Activated T-helper 2 cell treated with anti-CD3 and anti-CD28 coated beads, Interferon-gamma antibody, Interleukin-2, Interleukin-4, amounts not matched to agents 10 μg/mL and 5 μg/mL and 100 μg/mL, durations not matched to agents 14 hours and 24 hours and 36 hours (primary cell): Measurements from ENCODE around the gene UNC5CL. TPM values are rescaled to one million over a fixed set of nuclear protein-coding genes. Genes with fewer than 3 reads are reported as not detected.

Source experiments
- DNase-seq: peaks from one replicate; pipeline ENCODE4 v3.0.0; 2021; ENCODE audit warnings: low spot score
- H3K27ac Mint-ChIP-seq: one replicate; pipeline ENCODE4 v1.8.0; 2021; ENCODE audit warnings: mixed read lengths
- H3K27me3 Mint-ChIP-seq: one replicate; pipeline ENCODE4 v1.8.0; 2021; ENCODE audit warnings: low read depth, mixed read lengths
- H3K36me3 Mint-ChIP-seq: one replicate; pipeline ENCODE4 v1.8.0; 2021; ENCODE audit warnings: low read depth, mixed read lengths
- H3K4me1 Mint-ChIP-seq: one replicate; pipeline ENCODE4 v1.8.0; 2021; ENCODE audit warnings: low read depth, mixed read lengths
- H3K4me3 Mint-ChIP-seq: one replicate; pipeline ENCODE4 v1.8.0; 2021; ENCODE audit warnings: low read depth, mild to moderate bottlenecking, moderate library complexity, mixed read lengths
- H3K9me3 Mint-ChIP-seq: one replicate; pipeline ENCODE4 v1.8.0; 2021; ENCODE audit warnings: mixed read lengths
- intact Hi-C: fragments of 100-400 bp; cut with micrococcal nuclease; formaldehyde crosslinking; loops from one replicate; pipeline ENCODE4 v1.15.1; 2023
- total RNA-seq: library from RNA; stranded (reverse); gene quantifications from 2 replicates; pipeline ENCODE4 v1.2.3, GENCODE V29; 2022

Gene UNC5CL
- total RNA-seq, 1 donor from 2014 or later = 1.6 TPM

GRCh38 chr6:40989204-40990169, 49.5 kb downstream of the UNC5CL start:
- no peak overlapping the region for H3K4me3 Mint-ChIP-seq
- no peak overlapping the region for H3K27ac Mint-ChIP-seq
- no peaks in the 10 kb centered on the region for H3K4me1 Mint-ChIP-seq
- H3K36me3 Mint-ChIP-seq = no peaks in the 10 kb centered on the region
- H3K9me3 Mint-ChIP-seq = no peaks in the 10 kb centered on the region
- H3K27me3 Mint-ChIP-seq = peaks cover 36% of the 10 kb centered on the region
- intact Hi-C loops = no loop called here
- no peak for DNase-seq

GRCh38 chr6:40988634-40989033, 50.4 kb downstream of the UNC5CL start:
- Mint-ChIP-seq H3K9me3 (no peaks in the 10 kb centered on the region), H3K4me3 (no peak overlapping the region), H3K36me3 (no peaks in the 10 kb centered on the region), H3K4me1 (no peaks in the 10 kb centered on the region), H3K27me3 (peaks cover 38% of the 10 kb centered on the region), H3K27ac (no peak overlapping the region)
- DNase-seq = no peak
- intact Hi-C loops = no loop called here

- H3K36me3 Mint-ChIP-seq = no peaks in the 10 kb centered on the region
- H3K4me1 Mint-ChIP-seq = no peaks in the 10 kb centered on the region
- DNase-seq = no peak
- H3K4me3 Mint-ChIP-seq = no peak overlapping the region
- no peaks in the 10 kb centered on the region for H3K9me3 Mint-ChIP-seq
- H3K27me3 Mint-ChIP-seq = peaks cover 41% of the 10 kb centered on the region
- intact Hi-C loops = no loop called here
- no peak overlapping the region for H3K27ac Mint-ChIP-seq
Observed at GRCh38 chr6:40986921-40987819, 51.9 kb downstream of the UNC5CL start.

- H3K27ac Mint-ChIP-seq = no peak overlapping the region
- no peaks in the 10 kb centered on the region for H3K4me1 Mint-ChIP-seq
- intact Hi-C loops = no loop called here
- no peaks in the 10 kb centered on the region for H3K36me3 Mint-ChIP-seq
- DNase-seq = no peak
- H3K4me3 Mint-ChIP-seq = no peak overlapping the region
- no peaks in the 10 kb centered on the region for H3K9me3 Mint-ChIP-seq
- peaks cover 37% of the 10 kb centered on the region for H3K27me3 Mint-ChIP-seq
Observed at GRCh38 chr6:40986364-40986763, 52.7 kb downstream of the UNC5CL start.

GRCh38 chr6:40983752-40984151, 55.3 kb downstream of the UNC5CL start:
- Mint-ChIP-seq H3K27me3 (peaks cover 45% of the 10 kb centered on the region), H3K4me1 (no peaks in the 10 kb centered on the region), H3K9me3 (no peaks in the 10 kb centered on the region), H3K36me3 (no peaks in the 10 kb centered on the region), H3K4me3 (no peak overlapping the region), H3K27ac (no peak overlapping the region)
- DNase-seq = no peak
- intact Hi-C loops = no loop called here

GRCh38 chr6:40982917-40983316, 56.1 kb downstream of the UNC5CL start:
- intact Hi-C loops = no loop called here
- Mint-ChIP-seq H3K4me1 (no peaks in the 10 kb centered on the region), H3K4me3 (no peak overlapping the region), H3K9me3 (no peaks in the 10 kb centered on the region), H3K36me3 (no peaks in the 10 kb centered on the region), H3K27me3 (peaks cover 45% of the 10 kb centered on the region), H3K27ac (no peak overlapping the region)
- no peak for DNase-seq

- Mint-ChIP-seq H3K27ac (no peak overlapping the region), H3K4me1 (no peaks in the 10 kb centered on the region), H3K4me3 (no peak overlapping the region), H3K36me3 (no peaks in the 10 kb centered on the region), H3K27me3 (peaks cover 64% of the 10 kb centered on the region), H3K9me3 (no peaks in the 10 kb centered on the region)
- intact Hi-C loops = no loop called here
- no peak for DNase-seq
Observed at GRCh38 chr6:40978687-40979289, 60.2 kb downstream of the UNC5CL start.

- Mint-ChIP-seq H3K4me3 (no peak overlapping the region), H3K9me3 (no peaks in the 10 kb centered on the region), H3K27ac (no peak overlapping the region), H3K36me3 (no peaks in the 10 kb centered on the region), H3K4me1 (no peaks in the 10 kb centered on the region), H3K27me3 (peaks cover 58% of the 10 kb centered on the region)
- DNase-seq = no peak
- intact Hi-C loops = no loop called here
Observed at GRCh38 chr6:40977695-40978094, 61.3 kb downstream of the UNC5CL start.

- H3K36me3 Mint-ChIP-seq = no peaks in the 10 kb centered on the region
- H3K27me3 Mint-ChIP-seq = peaks cover 53% of the 10 kb centered on the region
- no peaks in the 10 kb centered on the region for H3K4me1 Mint-ChIP-seq
- no peaks in the 10 kb centered on the region for H3K9me3 Mint-ChIP-seq
- no peak for DNase-seq
- H3K4me3 Mint-ChIP-seq = no peak overlapping the region
- no peak overlapping the region for H3K27ac Mint-ChIP-seq
- intact Hi-C loops = no loop called here
Observed at GRCh38 chr6:40977085-40977484, 61.9 kb downstream of the UNC5CL start.

Other genes starting within 250 kb of the UNC5CL start
- not detected in 2 replicates for gene TSPO2, start 3.2 kb upstream of the UNC5CL start, total RNA-seq
- not detected in 2 replicates for gene APOBEC2, start 14.0 kb upstream of the UNC5CL start, total RNA-seq
- gene OARD1, start 33.1 kb upstream of the UNC5CL start, total RNA-seq = 28.0 and 33.7 TPM in 2 replicates
- gene NFYA, start 33.8 kb upstream of the UNC5CL start, total RNA-seq = 28.1 and 28.2 TPM in 2 replicates
- gene TREML1, start 115.1 kb upstream of the UNC5CL start, total RNA-seq = not detected in 2 replicates
- not detected in 2 replicates for gene TREM2, start 123.9 kb upstream of the UNC5CL start, total RNA-seq
- 3.7 and 3.9 TPM in 2 replicates for gene TREML2, start 161.9 kb upstream of the UNC5CL start, total RNA-seq
- not detected in 2 replicates for gene TREML4, start 189.1 kb upstream of the UNC5CL start, total RNA-seq
- gene TREM1, start 247.5 kb upstream of the UNC5CL start, total RNA-seq = not detected in 2 replicates